Smooth muscle cell (in vitro differentiated cells): ENCODE measurements around the gene DEDD2. TPM values are rescaled to one million over a fixed set of nuclear protein-coding genes. Genes with fewer than 3 reads are reported as not detected.

Experiments used
- DNase-seq: peaks from one replicate; lab custom pipeline; 2025; ENCODE audit not compliant: unreplicated experiment; lab: John Stamatoyannopoulos, UW
- H2AFZ ChIP-seq: fragments of 200-600 bp; sonication (generic); 2 replicates; pipeline ENCODE4 v1.6.0; 2016; ENCODE audit warnings: antibody characterized with exemption, low read depth, mild to moderate bottlenecking
- H3F3A ChIP-seq: fragments of 200-600 bp; sonication (generic); 2 replicates; pipeline ENCODE4 v1.6.0; 2017; ENCODE audit warnings: antibody characterized with exemption, low read depth
- H3K27ac ChIP-seq: fragments of 200-600 bp; sonication (generic); 2 replicates; pipeline ENCODE4 v1.5.1; 2016; ENCODE audit warnings: low read depth, mild to moderate bottlenecking
- H3K27me3 ChIP-seq: fragments of 200-600 bp; sonication (generic); 2 replicates; pipeline ENCODE4 v1.6.1; 2016; ENCODE audit warnings: low read depth, mild to moderate bottlenecking
- H3K36me3 ChIP-seq: fragments of 200-600 bp; sonication (generic); 2 replicates; pipeline ENCODE4 v1.5.1; 2016; ENCODE audit warnings: low read depth
- H3K4me1 ChIP-seq: fragments of 200-600 bp; sonication (generic); 2 replicates; pipeline ENCODE4 v1.5.1; 2016; ENCODE audit warnings: low read depth
- H3K4me2 ChIP-seq: fragments of 200-600 bp; sonication (generic); 2 replicates; pipeline ENCODE4 v1.6.0; 2016; ENCODE audit warnings: mild to moderate bottlenecking
- H3K4me3 ChIP-seq: fragments of 200-600 bp; sonication (generic); 2 replicates; pipeline ENCODE4 v1.5.1; 2016; ENCODE audit warnings: mild to moderate bottlenecking
- H3K79me2 ChIP-seq: fragments of 200-600 bp; sonication (generic); 2 replicates; pipeline ENCODE4 v1.6.0; 2016; ENCODE audit warnings: low read depth, mild to moderate bottlenecking
- H3K9ac ChIP-seq: fragments of 200-600 bp; sonication (generic); 2 replicates; pipeline ENCODE4 v1.6.0; 2016; ENCODE audit warnings: low read depth
- H3K9me3 ChIP-seq: fragments of 200-600 bp; sonication (generic); replicated peaks from 2 replicates; pipeline ENCODE4 v1.5.1; 2016; ENCODE audit warnings: low read depth
- H4K20me1 ChIP-seq: fragments of 200-600 bp; sonication (generic); 2 replicates; pipeline ENCODE4 v1.6.0; 2016; ENCODE audit warnings: low read depth
- WGBS: methylation state at CpG from one replicate; pipeline ENCODE4 v1.1.7; 2016; ENCODE audit warnings: low lambda C conversion rate; 5-methylcytosine and 5-hydroxymethylcytosine counted together
- polyA plus RNA-seq: library from polyadenylated mRNA; unstranded; fragments of >200 nt; fragmentation: Nextera tagmentation; extraction: Ambion mirVana; gene quantifications from 2 replicates; pipeline ENCODE4 v1.2.1, GENCODE V29; 2016
- total RNA-seq: library from RNA; depleted of rRNA; stranded (reverse); fragments of >200 nt; gene quantifications from 2 replicates; pipeline ENCODE4 v1.2.3, GENCODE V29; 2014
- TF ChIP-seq, protein P1 (sequence below): fragments of 200-600 bp; sonication (generic); IDR thresholded peaks from 2 replicates; pipeline ENCODE4 v1.5.1; 2017; ENCODE audit warnings: borderline replicate concordance, mild to moderate bottlenecking, antibody characterized with exemption; ENCODE audit not compliant: insufficient read depth, poor library complexity, severe bottlenecking

DEDD2 gene
- total and polyA plus RNA-seq, 2 experiments from 2014 or later: 22.4 to 35.4 TPM

DNA sequence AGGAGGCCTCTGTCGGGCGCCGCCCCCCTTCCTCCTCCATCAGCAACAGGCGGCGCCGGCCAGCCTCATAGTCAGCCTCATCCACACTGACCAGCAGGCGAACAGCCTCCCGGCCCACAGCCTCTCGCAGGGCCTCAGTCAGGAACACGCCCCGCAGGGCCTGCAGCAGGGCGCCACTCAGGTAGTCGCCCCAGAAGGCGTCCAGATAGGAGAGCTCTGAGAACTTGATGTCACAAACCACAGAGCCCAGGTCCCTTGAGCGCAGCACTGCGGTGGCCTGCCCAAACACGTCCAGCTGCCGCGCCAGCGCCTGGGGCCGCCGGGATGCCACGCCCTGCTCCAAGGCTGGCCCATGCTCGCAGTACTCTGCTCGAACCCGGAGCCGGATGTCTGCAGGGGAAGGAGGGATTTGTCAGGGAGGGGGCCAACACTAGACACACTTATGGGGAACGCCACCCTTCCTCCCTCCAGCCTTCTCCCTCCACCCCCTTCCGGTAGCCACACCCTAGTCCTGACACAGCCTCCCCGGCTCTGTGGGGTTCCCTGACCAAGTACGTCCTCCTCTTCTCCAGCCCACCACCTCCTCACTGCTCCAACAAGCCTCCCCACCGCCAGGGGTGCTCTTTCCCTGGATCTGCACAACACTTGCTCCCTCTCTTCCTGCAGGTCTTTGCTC, 17.9 kb downstream of the DEDD2 start:
- Histone ChIP-seq H3K79me2 (no peaks in the 10 kb centered on the region), H3K27ac (no peak overlapping the region), H3F3A (no peaks in the 10 kb centered on the region), H3K36me3 (no peaks in the 10 kb centered on the region), H3K4me3 (no peak overlapping the region), H3K9me3 (no peaks in the 10 kb centered on the region), H3K27me3 (no peaks in the 10 kb centered on the region), H4K20me1 (peaks cover 37% of the 10 kb centered on the region), H3K4me2 (no peak overlapping the region), H3K4me1 (no peaks in the 10 kb centered on the region), H3K9ac (no peak overlapping the region), H2AFZ (no peak overlapping the region)
- DNase-seq: no peak
- WGBS: 87% methylated on average over 32 of the region's 32 CpGs
- TF ChIP-seq, protein P1, sequence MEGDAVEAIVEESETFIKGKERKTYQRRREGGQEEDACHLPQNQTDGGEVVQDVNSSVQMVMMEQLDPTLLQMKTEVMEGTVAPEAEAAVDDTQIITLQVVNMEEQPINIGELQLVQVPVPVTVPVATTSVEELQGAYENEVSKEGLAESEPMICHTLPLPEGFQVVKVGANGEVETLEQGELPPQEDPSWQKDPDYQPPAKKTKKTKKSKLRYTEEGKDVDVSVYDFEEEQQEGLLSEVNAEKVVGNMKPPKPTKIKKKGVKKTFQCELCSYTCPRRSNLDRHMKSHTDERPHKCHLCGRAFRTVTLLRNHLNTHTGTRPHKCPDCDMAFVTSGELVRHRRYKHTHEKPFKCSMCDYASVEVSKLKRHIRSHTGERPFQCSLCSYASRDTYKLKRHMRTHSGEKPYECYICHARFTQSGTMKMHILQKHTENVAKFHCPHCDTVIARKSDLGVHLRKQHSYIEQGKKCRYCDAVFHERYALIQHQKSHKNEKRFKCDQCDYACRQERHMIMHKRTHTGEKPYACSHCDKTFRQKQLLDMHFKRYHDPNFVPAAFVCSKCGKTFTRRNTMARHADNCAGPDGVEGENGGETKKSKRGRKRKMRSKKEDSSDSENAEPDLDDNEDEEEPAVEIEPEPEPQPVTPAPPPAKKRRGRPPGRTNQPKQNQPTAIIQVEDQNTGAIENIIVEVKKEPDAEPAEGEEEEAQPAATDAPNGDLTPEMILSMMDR: no peak

DNA sequence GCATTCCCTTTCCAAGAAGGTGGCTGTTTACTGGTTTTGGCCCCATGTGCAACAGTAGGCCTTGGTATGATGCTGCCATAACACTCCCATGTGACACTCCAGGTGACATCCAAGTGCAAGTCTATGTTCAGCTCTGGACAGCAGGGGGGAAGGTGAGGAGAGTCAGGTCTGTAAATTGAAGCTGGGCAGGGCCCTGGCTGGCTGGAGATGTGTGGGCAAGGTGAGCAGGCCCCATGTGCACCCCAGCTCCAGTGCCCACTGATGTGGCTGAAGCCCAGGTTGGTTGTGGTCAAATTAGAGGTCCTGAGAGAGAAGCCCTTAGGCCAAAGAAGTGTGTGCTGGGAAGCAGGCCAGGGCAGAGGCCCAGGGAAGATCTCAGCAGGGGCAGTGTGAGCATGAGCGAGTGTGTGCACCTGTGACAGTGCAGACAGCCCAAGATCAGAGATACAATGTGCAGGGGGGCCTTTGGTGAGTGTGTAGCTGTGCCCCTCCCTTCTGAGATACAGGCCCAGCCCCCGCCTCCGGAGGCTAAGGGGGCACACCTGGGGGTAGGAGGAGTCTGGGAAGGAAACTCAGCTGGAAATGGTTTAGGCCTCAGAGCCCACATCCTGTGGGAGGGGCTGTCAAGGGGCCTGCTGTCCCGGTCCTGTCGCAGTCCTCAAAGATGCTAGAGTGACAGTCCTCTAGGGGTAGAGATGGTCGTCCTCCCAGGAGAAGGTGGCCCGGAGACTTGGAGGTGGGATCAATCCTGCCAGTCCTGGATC, 18.6 kb downstream of the DEDD2 start:
- TF ChIP-seq, protein P1: no peak
- WGBS: 97% methylated on average over 5 of the region's 7 CpGs

DNA sequence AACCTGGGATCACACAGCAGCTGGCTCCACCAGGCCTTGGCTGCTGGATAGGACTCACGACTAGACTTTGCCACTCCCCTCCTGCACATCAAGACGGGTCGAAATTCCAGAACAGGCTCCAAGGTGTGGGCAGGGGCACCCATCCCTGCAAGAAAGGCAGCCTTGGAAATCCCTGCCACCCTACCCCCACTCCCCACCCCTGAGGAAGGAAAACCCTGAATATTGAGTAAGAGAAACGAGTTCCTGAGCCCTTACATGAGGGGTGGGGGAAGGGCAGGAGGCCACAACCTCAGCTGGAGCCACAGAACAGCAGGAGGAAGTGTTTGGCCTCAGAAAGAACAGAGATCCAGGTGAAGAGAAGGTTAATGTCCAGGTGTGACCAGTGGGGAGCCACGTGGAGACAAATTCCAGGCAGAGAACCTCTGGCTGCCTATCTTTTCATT, 20.1 kb downstream of the DEDD2 start:
- Histone ChIP-seq H3K4me3 (no peak overlapping the region), H3F3A (no peaks in the 10 kb centered on the region), H3K4me2 (no peak overlapping the region), H4K20me1 (peaks cover 21% of the 10 kb centered on the region), H3K79me2 (no peaks in the 10 kb centered on the region), H3K9me3 (peaks cover 5% of the 10 kb centered on the region), H3K27me3 (peaks cover 5% of the 10 kb centered on the region), H3K4me1 (no peaks in the 10 kb centered on the region), H2AFZ (no peak overlapping the region), H3K27ac (no peak overlapping the region), H3K36me3 (no peaks in the 10 kb centered on the region), H3K9ac (no peak overlapping the region)
- no peak for DNase-seq
- TF ChIP-seq, protein P1: no peak
- WGBS: 61% methylated on average over 5 of the region's 5 CpGs

More for the DNA sequence above, 18.6 kb downstream of the DEDD2 start:
- no peak for DNase-seq
- Histone ChIP-seq H3K36me3 (no peaks in the 10 kb centered on the region), H3F3A (no peaks in the 10 kb centered on the region), H3K4me1 (no peaks in the 10 kb centered on the region), H3K9ac (no peak overlapping the region), H4K20me1 (peaks cover 36% of the 10 kb centered on the region), H3K9me3 (no peaks in the 10 kb centered on the region), H3K79me2 (no peaks in the 10 kb centered on the region), H2AFZ (no peak overlapping the region), H3K27ac (no peak overlapping the region), H3K4me3 (no peak overlapping the region), H3K27me3 (no peaks in the 10 kb centered on the region), H3K4me2 (no peak overlapping the region)
